WTC11 (cell line): ENCODE measurements around the gene HS1BP3.

Source experiments
- ATF1 ChIP-seq: sonication (generic); formaldehyde crosslinking; IDR thresholded peaks from 2 replicates; pipeline ENCODE4 v1.8.1; 2023; ENCODE audit warnings: mild to moderate bottlenecking, moderate library complexity, missing genetic modification reagents
- CREB1 ChIP-seq: sonication (generic); formaldehyde crosslinking; IDR thresholded peaks from 2 replicates; pipeline ENCODE4 v1.8.0; 2023; ENCODE audit warnings: mild to moderate bottlenecking, missing genetic modification reagents
- CREM ChIP-seq: sonication (generic); formaldehyde crosslinking; IDR thresholded peaks from 2 replicates; pipeline ENCODE4 v1.8.1; 2022; ENCODE audit warnings: mild to moderate bottlenecking, missing genetic modification reagents, moderate library complexity
- MAX ChIP-seq: sonication (generic); formaldehyde crosslinking; IDR thresholded peaks from 2 replicates; pipeline ENCODE4 v1.8.0; 2022; ENCODE audit warnings: mild to moderate bottlenecking, missing genetic modification reagents
- SP1 ChIP-seq: sonication (generic); formaldehyde crosslinking; conservative IDR thresholded peaks from 2 replicates; pipeline ENCODE4 v1.8.1; 2022; ENCODE audit warnings: missing genetic modification reagents
- ZBTB43 ChIP-seq: sonication (generic); formaldehyde crosslinking; IDR thresholded peaks from 2 replicates; pipeline ENCODE4 v1.8.1; 2023; ENCODE audit warnings: mild to moderate bottlenecking, missing genetic modification reagents

GRCh38 chr2:20633001-20633400 lies 17.9 kb downstream of the HS1BP3 start:
- no peak for TF ChIP-seq ATF1
- no peak for TF ChIP-seq CREB1
- TF ChIP-seq CREM, result no peak
- no peak for TF ChIP-seq SP1 (CRISPR knock-in tag)
- no peak for TF ChIP-seq ZBTB43 (CRISPR knock-in tag)
- no peak for TF ChIP-seq MAX (CRISPR knock-in tag)
